Adrenal gland (tissue), 19 donors: ENCODE data around the gene ATG4A. TPM values are rescaled to one million over a fixed set of nuclear protein-coding genes. Genes with fewer than 3 reads are reported as not detected.

Experiments
- DNase-seq, 7 donors: peaks; one replicate each; pipeline ENCODE4 v3.0.0-alpha.2; 2019 to 2020
- H3K27ac ChIP-seq, 5 donors: fragments of 200-600 bp; sonication (generic) in 4 of 5; 1 replicate in 3 of 5; 2 replicates in 2 of 5; pipeline versions ENCODE4 v1.5.1 to v1.8.0; 2016 to 2020; ENCODE audit warnings: mild to moderate bottlenecking in 1 of 5
- H3K27me3 ChIP-seq: fragments of 200-600 bp; 2 replicates; pipeline ENCODE4 v1.8.0; 2021
- H3K36me3 ChIP-seq, 2 donors: fragments of 200-600 bp; replicated peaks in 1 of 2; 1 replicate in 1 of 2; 2 replicates in 1 of 2; pipeline versions ENCODE4 v1.5.1 to v1.8.0; 2018 to 2022
- H3K4me1 ChIP-seq, 2 donors: fragments of 200-600 bp; replicated peaks in 1 of 2; 1 replicate in 1 of 2; 2 replicates in 1 of 2; pipeline versions ENCODE4 v1.5.1 to v1.8.0; 2018 to 2021
- H3K4me3 ChIP-seq, 4 donors: fragments of 200-600 bp; sonication (generic) in 3 of 4; one replicate each; pipeline ENCODE4 v1.5.1; 2016 to 2018
- H3K9me3 ChIP-seq, 3 donors: fragments of 200-600 bp; sonication (generic) in 1 of 3; replicated peaks in 1 of 3; 1 replicate in 2 of 3; 2 replicates in 1 of 3; pipeline versions ENCODE4 v1.5.1 to v1.8.0; 2016 to 2021
- POLR2A ChIP-seq, 2 donors: fragments of 450-650 bp; IDR thresholded peaks; one replicate each; pipeline ENCODE4 v1.6.1; 2017; ENCODE audit warnings: antibody characterized with exemption in 2 of 2, mild to moderate bottlenecking in 2 of 2, moderate library complexity in 1 of 2
- WGBS, 4 donors: extraction: QIAGEN DNeasy Blood & Tissue Kit in 2 of 4; methylation state at CpG; one replicate each; pipeline versions ENCODE4 v1.1.5 to v1.1.7; 2013 to 2017; 5-methylcytosine and 5-hydroxymethylcytosine counted together
- intact Hi-C, 2 donors: fragments of 100-400 bp; cut with DNase I; formaldehyde crosslinking; loops; one replicate each; pipeline versions ENCODE4 v1.14.1 to v1.15.0; 2022 to 2023
- long read RNA-seq, 10 donors: library from polyadenylated mRNA in 3 of 10; unstranded in 2 of 10; stranded (forward) in 1 of 10; transcript quantifications; one replicate each; pipeline ENCODE4 v2.0.0 and lab custom pipeline, GENCODE V29; 2021 to 2026
- polyA plus RNA-seq, 3 donors: library from polyadenylated mRNA; stranded (reverse); fragments of 200-250 nt in 2 of 3; fragments of 350-450 nt in 1 of 3; fragmentation: Illumina TruSeq in 1 of 3; extraction: RNeasy Lipid Tissue Mini Kit (QIAGEN cat#74804) in 1 of 3; gene quantifications; one replicate each; pipeline ENCODE4 v1.2.3, GENCODE V29; 2013 to 2014
- total RNA-seq, 9 donors: library from RNA; depleted of rRNA in 4 of 9; stranded (reverse); fragments of >200 nt in 4 of 9; fragments of 120-200 nt in 1 of 9; fragmentation: NEBNext Ultra II Directional in 1 of 9; extraction: Animal tissue kit (Norgen Biotek cat#: 25700) in 1 of 9; gene quantifications; one replicate each; pipeline versions ENCODE4 v1.1.0 to v1.2.4, GENCODE V29; 2013 to 2023
- TF ChIP-seq, protein P1 (sequence below), 6 experiments: fragments of 450-650 bp in 4 of 6; fragments of 200-600 bp in 2 of 6; sonication (generic) in 1 of 6; IDR thresholded peaks; 1 replicate in 5 of 6; 2 replicates in 1 of 6; pipeline versions ENCODE4 v1.5.1 to v1.8.0; 2016 to 2021; ENCODE audit warnings: antibody characterized with exemption in 6 of 6, mild to moderate bottlenecking in 2 of 6, moderate library complexity in 1 of 6
- donor health status: healthy with polysubstance abuse.
- donor health status: Bipolar disorder and iron deficiency.
- donor health status: DM: yes; HTN: yes; CAD: no.
- donor health status: DM: no; HTN: no; CAD: no.
- donor health status: DM: no; HTN: no; CAD: no.
- donor health status: DM: yes; HTN: yes; CAD: no.

Gene ATG4A, protein sequence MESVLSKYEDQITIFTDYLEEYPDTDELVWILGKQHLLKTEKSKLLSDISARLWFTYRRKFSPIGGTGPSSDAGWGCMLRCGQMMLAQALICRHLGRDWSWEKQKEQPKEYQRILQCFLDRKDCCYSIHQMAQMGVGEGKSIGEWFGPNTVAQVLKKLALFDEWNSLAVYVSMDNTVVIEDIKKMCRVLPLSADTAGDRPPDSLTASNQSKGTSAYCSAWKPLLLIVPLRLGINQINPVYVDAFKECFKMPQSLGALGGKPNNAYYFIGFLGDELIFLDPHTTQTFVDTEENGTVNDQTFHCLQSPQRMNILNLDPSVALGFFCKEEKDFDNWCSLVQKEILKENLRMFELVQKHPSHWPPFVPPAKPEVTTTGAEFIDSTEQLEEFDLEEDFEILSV
- total RNA-seq: 10 to 100 TPM in 7 of 9 donors, 1 to 10 TPM in 2; 6.3 to 23.0 (median 14.5) TPM
- 10 to 100 TPM; 10.3 to 33.2 (median 13.0) TPM for polyA plus RNA-seq
- long read RNA-seq, donor 1, partial matches to known transcripts: 0 of 4 reads
- long read RNA-seq, donor 1, other reads (novel, unspliced or antisense): 0 of 4 reads
- long read RNA-seq, donor 2, partial matches to known transcripts: 0 of 3 reads
- long read RNA-seq, donor 2, other reads (novel, unspliced or antisense): 0 of 3 reads
- long read RNA-seq, donor 3, partial matches to known transcripts: 0 of 3 reads
- long read RNA-seq, donor 3, other reads (novel, unspliced or antisense): 0 of 3 reads
- long read RNA-seq, donor 4, transcript ATG4A-203 (13 exons, 2,315 nt): major isoform, 7 of 9 reads
- long read RNA-seq, donor 4, partial matches to known transcripts: 0 of 9 reads
- long read RNA-seq, donor 4, other reads (novel, unspliced or antisense): 1 of 9 reads
- long read RNA-seq, donor 5, transcript ATG4A-203 (13 exons, 2,315 nt): major isoform, 20 of 27 reads
- long read RNA-seq, donor 5, partial matches to known transcripts: 3 of 27 reads
- long read RNA-seq, donor 5, other reads (novel, unspliced or antisense): 2 of 27 reads
- long read RNA-seq, donor 6, transcript ATG4A-203 (13 exons, 2,315 nt): major isoform, 8 of 12 reads
- long read RNA-seq, donor 6, partial matches to known transcripts: 1 of 12 reads
- long read RNA-seq, donor 6, other reads (novel, unspliced or antisense): 0 of 12 reads
- long read RNA-seq, donor 7, partial matches to known transcripts: 0 of 2 reads
- long read RNA-seq, donor 7, other reads (novel, unspliced or antisense): 0 of 2 reads
- long read RNA-seq, donor 8, partial matches to known transcripts: 5 of 8 reads
- long read RNA-seq, donor 8, other reads (novel, unspliced or antisense): 0 of 8 reads
- long read RNA-seq, donor 9, partial matches to known transcripts: 0 of 4 reads
- long read RNA-seq, donor 9, other reads (novel, unspliced or antisense): 0 of 4 reads
- long read RNA-seq, donor 10: 0 reads

DNA sequence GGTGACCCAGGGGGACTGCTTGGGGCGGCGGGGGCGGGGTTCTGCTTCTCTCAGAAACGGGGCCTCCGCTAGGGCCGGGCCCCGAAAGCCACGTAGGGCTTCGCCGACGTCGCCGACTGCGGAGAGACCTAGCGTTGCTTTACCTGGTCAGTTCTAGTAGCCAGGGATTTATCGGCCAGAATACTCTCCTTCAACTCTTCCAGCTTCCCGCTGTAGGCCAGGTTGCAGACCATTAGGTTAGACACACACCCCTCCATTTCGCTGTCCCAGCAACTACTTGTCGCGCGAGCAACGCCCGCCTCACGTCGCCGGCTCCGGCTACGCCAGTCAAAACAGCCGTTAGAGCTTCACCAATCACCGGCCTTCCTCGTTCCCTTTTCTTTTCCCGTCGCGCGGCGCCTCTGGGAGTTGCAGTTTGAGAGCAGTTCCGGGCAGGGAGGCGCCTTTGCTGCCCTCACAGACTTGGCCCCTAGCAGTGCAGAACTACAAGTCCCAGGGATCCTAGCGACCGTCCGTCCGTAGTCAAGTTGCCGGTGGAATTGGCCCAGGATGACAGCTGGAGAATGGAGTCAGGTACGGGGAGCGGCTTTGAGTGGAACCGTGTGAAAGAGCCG is at the start of gene ATG4A, which contains the start of gene PSMD10:
TSS of gene ATG4A (plus strand) at position 515 of the 614 bp plus-strand sequence. CDS start at position 564, 49 bp downstream.
TSS of gene PSMD10 (minus strand) at position 279 of the 614 bp plus-strand sequence. CDS start at position 257, 22 bp downstream.
- no peaks in the 10 kb centered on the region for H3K9me3 ChIP-seq
- H3K27ac ChIP-seq: peak within 1 kb of the TSS; percentile 24 to 92 (median 73)
- intact Hi-C loops: no loop called here
- H3K4me1 ChIP-seq: peaks cover 3 to 4% of the 10 kb centered on the region in 2 donors
- TF ChIP-seq, protein P1, sequence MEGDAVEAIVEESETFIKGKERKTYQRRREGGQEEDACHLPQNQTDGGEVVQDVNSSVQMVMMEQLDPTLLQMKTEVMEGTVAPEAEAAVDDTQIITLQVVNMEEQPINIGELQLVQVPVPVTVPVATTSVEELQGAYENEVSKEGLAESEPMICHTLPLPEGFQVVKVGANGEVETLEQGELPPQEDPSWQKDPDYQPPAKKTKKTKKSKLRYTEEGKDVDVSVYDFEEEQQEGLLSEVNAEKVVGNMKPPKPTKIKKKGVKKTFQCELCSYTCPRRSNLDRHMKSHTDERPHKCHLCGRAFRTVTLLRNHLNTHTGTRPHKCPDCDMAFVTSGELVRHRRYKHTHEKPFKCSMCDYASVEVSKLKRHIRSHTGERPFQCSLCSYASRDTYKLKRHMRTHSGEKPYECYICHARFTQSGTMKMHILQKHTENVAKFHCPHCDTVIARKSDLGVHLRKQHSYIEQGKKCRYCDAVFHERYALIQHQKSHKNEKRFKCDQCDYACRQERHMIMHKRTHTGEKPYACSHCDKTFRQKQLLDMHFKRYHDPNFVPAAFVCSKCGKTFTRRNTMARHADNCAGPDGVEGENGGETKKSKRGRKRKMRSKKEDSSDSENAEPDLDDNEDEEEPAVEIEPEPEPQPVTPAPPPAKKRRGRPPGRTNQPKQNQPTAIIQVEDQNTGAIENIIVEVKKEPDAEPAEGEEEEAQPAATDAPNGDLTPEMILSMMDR (IDR thresholded peaks at IDR 0.05): peak in 1 of 6 experiments; percentile 9
- peak; percentile 31 to 77 for TF ChIP-seq POLR2A (IDR thresholded peaks at IDR 0.05)
- WGBS, 4 donors: 0 to 32% (median 13%) methylated on average over 9 to 47 of the region's 47 CpGs
- DNase-seq: peak; percentile 91 to 97 (median 95)
- H3K27me3 ChIP-seq: no peaks in the 10 kb centered on the region
- peak within 1 kb of the TSS in 3 of 4 donors; percentile 40 to 49 (median 43) for H3K4me3 ChIP-seq
- H3K36me3 ChIP-seq: no peaks in the 10 kb centered on the region

DNA sequence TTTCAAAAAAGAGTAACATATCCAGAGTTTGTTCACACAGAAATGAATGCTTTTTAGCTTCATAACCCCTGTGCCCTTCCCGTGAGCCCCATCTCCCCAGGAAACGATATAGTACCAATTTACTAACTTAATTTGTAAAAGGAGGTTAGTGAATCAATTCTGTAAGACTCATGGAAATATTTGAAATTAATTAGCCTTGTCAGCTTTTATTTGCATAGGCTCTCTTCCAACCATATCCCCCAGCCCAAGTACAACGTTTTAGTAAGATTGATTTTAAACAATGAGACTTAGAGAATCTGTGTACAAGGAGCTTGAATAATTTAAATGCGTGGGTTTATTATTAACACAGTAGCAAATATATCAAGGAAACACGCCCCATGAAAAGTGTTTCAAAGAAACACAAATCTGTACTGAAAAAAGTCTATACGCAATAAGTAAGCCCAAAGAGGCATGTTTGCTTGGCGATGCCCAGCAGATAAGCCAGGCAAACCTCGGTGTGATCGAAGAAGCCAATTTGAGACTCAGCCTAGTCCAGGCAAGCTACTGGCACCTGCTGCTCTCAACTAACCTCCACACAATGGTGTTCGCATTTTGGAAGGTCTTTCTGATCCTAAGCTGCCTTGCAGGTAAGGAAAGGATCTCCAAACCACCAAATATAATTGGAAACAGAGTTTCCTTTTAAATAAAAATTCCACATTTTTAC is 46.9 kb upstream of the ATG4A start, which contains the start of gene VSIG1:
TSS of gene VSIG1 (plus strand) at position 512 of the 703 bp plus-strand sequence. CDS start at position 578, 66 bp downstream.
- TF ChIP-seq POLR2A (IDR thresholded peaks at IDR 0.05): no peak
- TF ChIP-seq, protein P1 (IDR thresholded peaks at IDR 0.05): no peak
- Histone ChIP-seq H3K4me3 (no peak within 1 kb of the TSS), H3K4me1 (no peaks in the 10 kb centered on the region), H3K9me3 (no peaks in the 10 kb centered on the region), H3K36me3 (no peaks in the 10 kb centered on the region), H3K27me3 (peaks cover 5% of the 10 kb centered on the region), H3K27ac (no peak within 1 kb of the TSS)
- intact Hi-C loops: no loop called here
- 66 to 84% (median 74%) methylated on average over 9 to 10 of the region's 10 CpGs for WGBS, 4 donors
- DNase-seq: no peak

DNA sequence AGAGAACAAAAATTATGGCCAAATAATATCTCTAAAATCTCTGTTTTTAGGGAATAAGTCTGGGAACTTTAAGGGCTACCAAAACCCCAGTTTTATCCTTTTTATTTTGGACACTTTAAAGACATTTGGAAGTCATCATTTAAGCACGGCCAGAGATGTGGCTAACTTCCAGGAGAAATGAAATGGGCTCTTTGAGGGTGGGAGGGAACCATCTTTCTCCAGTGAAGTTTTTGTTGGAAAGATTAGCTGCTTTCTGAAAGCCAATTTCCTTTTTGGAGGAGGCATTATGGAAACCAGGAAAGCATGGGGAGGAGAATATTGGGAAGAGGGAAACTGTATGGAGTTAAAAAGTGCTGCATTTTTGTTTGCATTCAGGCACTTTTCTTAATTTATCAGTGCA is 41.9 kb upstream of the ATG4A start:
- H3K4me3 ChIP-seq: no peak overlapping the region
- intact Hi-C loops: no loop called here
- 40 to 65% (median 61%) methylated on average over 1 of the region's 1 CpG for WGBS, 4 donors
- no peak for DNase-seq
- peaks cover 9% of the 10 kb centered on the region for H3K27me3 ChIP-seq
- no peaks in the 10 kb centered on the region for H3K36me3 ChIP-seq
- H3K27ac ChIP-seq: no peak overlapping the region
- TF ChIP-seq, protein P1 (IDR thresholded peaks at IDR 0.05): no peak
- TF ChIP-seq POLR2A (IDR thresholded peaks at IDR 0.05): no peak
- H3K9me3 ChIP-seq: no peaks in the 10 kb centered on the region
- no peaks in the 10 kb centered on the region for H3K4me1 ChIP-seq
